ENCODE measurements around the gene PKP2.

The PKP2 gene

GRCh38 chr12:32804301-32804700, 92.3 kb downstream of the PKP2 start:
- no peak for DNase-seq

- DNase-seq, result no peak
These were observed 95.2 kb downstream of the PKP2 start for GRCh38 chr12:32801269-32801980.

- DNase-seq, result no peak
These were observed 102.3 kb downstream of the PKP2 start for GRCh38 chr12:32794281-32794680.

- DNase-seq, result peak in 1 of 2 experiments; percentile 36
These were observed 106.7 kb downstream of the PKP2 start for GRCh38 chr12:32789916-32790315.

GRCh38 chr12:32789446-32789845, 107.1 kb downstream of the PKP2 start:
- DNase-seq, result no peak

GRCh38 chr12:32788405-32788804, 108.2 kb downstream of the PKP2 start:
- DNase-seq, result no peak

- DNase-seq, result no peak
These were observed 111.0 kb downstream of the PKP2 start for GRCh38 chr12:32785557-32785956.

GRCh38 chr12:32783029-32783428, 113.5 kb downstream of the PKP2 start:
- DNase-seq, result no peak

GRCh38 chr12:32780071-32780470, 116.5 kb downstream of the PKP2 start:
- DNase-seq, result no peak

- DNase-seq, result no peak
These were observed 118.8 kb downstream of the PKP2 start for GRCh38 chr12:32777691-32778175.

- DNase-seq, result no peak
These were observed 119.4 kb downstream of the PKP2 start for GRCh38 chr12:32777159-32777558.

GRCh38 chr12:32776258-32776657, 120.3 kb downstream of the PKP2 start:
- DNase-seq, result no peak

GRCh38 chr12:32773691-32774090, 122.9 kb downstream of the PKP2 start:
- DNase-seq, result no peak

- DNase-seq, result no peak
These were observed 126.4 kb downstream of the PKP2 start for GRCh38 chr12:32770141-32770540.

GRCh38 chr12:32768518-32768917, 128.1 kb downstream of the PKP2 start:
- DNase-seq, result no peak

GRCh38 chr12:32765906-32766305, 130.7 kb downstream of the PKP2 start:
- peak; percentile 72 to 91 for DNase-seq

GRCh38 chr12:32761716-32762115, 134.9 kb downstream of the PKP2 start:
- no peak for DNase-seq

GRCh38 chr12:32757157-32757556, 139.4 kb downstream of the PKP2 start:
- no peak for DNase-seq

GRCh38 chr12:32756476-32757066, 140.0 kb downstream of the PKP2 start:
- DNase-seq, result peak; percentile 84 to 95

GRCh38 chr12:32755654-32756475, 140.7 kb downstream of the PKP2 start, which contains the start of gene YARS2:
Gene YARS2 (minus strand): TSS chr12:32755897. CDS start chr12:32755874, 23 bp downstream.
- peak; percentile 96 to 98 for DNase-seq

- peak; percentile 43 to 80 for DNase-seq
These were observed 141.4 kb downstream of the PKP2 start for GRCh38 chr12:32755051-32755653.

GRCh38 chr12:32754111-32754510, 142.5 kb downstream of the PKP2 start:
- no peak for DNase-seq

- no peak for DNase-seq
These were observed 143.0 kb downstream of the PKP2 start for GRCh38 chr12:32753605-32754004.
